ENCODE results near the gene RIPK4. TPM values are rescaled to one million over a fixed set of nuclear protein-coding genes. Genes with fewer than 3 reads are reported as not detected.

RIPK4 gene
- total and polyA plus RNA-seq, 8 donors: 8.7 to 37.6 (median 21.2) TPM

DNA sequence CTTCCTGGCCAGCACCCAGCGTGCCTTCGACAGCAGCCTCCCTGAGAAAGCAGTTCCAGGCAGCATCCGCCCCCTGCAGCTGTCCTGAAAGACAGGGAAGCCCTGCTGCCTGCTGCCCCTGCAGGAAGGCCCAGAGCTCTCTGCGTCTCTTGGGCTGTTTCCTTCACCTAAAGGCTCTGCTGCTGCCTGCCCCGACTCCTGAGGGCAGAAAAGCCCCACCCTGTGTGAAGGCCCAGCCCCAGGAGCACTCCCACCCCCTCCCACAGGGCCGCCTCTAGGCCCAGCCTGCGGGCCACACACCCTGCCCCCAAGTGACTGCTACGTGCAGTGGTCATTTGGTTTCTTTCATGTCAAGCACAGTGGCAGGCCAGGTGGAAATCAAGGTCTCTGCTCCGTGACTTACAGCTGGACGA, 12.4 kb downstream of the RIPK4 start:
- peaks cover 0 to 15% (median 0%) of the 10 kb centered on the region in 3 donors for H3K27me3 ChIP-seq
- intact Hi-C loops (cut with DNase I; ENCODE audit: low total_unique reads): no loop called here
- peaks cover 9 to 22% (median 15%) of the 10 kb centered on the region in 4 donors for H3K36me3 ChIP-seq

DNA sequence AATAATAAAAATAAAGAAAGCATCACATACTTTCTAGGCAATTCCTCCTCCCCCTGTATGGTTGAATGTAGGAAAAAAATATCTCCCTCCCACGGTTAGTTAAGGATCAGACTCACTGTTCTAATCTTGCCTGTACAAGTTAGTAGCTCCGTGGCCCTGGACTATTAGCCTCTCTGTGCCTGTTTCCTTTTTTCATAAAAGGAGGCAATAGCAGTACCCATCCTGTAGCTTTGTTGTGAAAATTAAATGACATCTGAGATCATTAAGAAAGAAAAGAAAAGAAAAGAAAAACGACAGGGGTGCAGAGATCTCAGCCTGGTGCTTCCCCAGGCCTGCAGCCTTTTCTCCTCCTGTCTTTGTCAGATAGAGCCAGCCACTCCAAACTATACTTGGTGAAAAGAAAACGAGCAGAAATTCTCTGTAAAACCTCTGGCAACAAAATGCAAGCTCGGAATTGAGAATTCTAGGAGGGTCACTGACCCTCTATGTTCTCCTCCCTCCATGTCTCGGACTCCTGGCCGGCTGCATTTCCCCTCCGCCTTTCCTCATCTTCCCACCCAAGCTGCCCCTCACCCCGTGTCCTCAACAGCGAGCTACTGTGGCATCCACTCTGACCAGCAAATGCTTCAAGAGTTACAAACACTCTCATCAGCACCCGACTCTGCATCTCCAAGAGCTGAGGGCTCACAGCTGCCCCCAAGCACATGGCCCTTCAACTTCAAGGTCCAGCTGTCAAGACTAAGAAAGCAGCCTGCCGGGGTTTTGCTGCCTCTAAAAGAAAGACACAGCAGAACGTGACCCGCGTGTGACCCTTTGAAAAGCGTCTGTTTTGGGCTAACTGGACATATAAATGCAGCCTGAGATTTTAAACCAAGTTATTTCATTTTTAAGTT, 13.6 kb downstream of the RIPK4 start:
- peak overlapping the region in 1 of 5 donors; percentile 15 for H3K27ac ChIP-seq
- H3K4me3 ChIP-seq: no peak overlapping the region
- H3K27me3 ChIP-seq: peaks cover 0 to 12% (median 0%) of the 10 kb centered on the region in 3 donors
- no peak for TF ChIP-seq EP300 (IDR thresholded peaks at IDR 0.05)
- TF ChIP-seq, protein P1, sequence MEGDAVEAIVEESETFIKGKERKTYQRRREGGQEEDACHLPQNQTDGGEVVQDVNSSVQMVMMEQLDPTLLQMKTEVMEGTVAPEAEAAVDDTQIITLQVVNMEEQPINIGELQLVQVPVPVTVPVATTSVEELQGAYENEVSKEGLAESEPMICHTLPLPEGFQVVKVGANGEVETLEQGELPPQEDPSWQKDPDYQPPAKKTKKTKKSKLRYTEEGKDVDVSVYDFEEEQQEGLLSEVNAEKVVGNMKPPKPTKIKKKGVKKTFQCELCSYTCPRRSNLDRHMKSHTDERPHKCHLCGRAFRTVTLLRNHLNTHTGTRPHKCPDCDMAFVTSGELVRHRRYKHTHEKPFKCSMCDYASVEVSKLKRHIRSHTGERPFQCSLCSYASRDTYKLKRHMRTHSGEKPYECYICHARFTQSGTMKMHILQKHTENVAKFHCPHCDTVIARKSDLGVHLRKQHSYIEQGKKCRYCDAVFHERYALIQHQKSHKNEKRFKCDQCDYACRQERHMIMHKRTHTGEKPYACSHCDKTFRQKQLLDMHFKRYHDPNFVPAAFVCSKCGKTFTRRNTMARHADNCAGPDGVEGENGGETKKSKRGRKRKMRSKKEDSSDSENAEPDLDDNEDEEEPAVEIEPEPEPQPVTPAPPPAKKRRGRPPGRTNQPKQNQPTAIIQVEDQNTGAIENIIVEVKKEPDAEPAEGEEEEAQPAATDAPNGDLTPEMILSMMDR (IDR thresholded peaks at IDR 0.05): no peak
- WGBS, 5 donors: 58 to 68% (median 60%) methylated on average over 16 of the region's 16 CpGs
- DNase-seq: no peak
- intact Hi-C loops (cut with DNase I; ENCODE audit: low total_unique reads): no loop called here
- no peaks in the 10 kb centered on the region for H3K9me3 ChIP-seq
- peaks cover 11 to 33% (median 21%) of the 10 kb centered on the region in 4 donors for H3K36me3 ChIP-seq
- peaks cover 15 to 62% (median 40%) of the 10 kb centered on the region in 4 donors for H3K4me1 ChIP-seq

More for the DNA sequence above, 12.4 kb downstream of the RIPK4 start:
- no peak for DNase-seq
- Histone ChIP-seq H3K27ac (peak overlapping the region in 1 of 5 donors; percentile 51), H3K4me3 (no peak overlapping the region), H3K4me1 (peaks cover 25 to 74% (median 46%) of the 10 kb centered on the region in 4 donors), H3K9me3 (no peaks in the 10 kb centered on the region)
- 30 to 52% (median 40%) methylated on average over 5 to 10 of the region's 10 CpGs for WGBS, 5 donors
- TF ChIP-seq POLR2AphosphoS5 (IDR thresholded peaks at IDR 0.05) (no peak), EP300 (IDR thresholded peaks at IDR 0.05) (no peak), POLR2A (IDR thresholded peaks at IDR 0.05) (no peak)
- TF ChIP-seq, protein P1 (IDR thresholded peaks at IDR 0.05): no peak

DNA sequence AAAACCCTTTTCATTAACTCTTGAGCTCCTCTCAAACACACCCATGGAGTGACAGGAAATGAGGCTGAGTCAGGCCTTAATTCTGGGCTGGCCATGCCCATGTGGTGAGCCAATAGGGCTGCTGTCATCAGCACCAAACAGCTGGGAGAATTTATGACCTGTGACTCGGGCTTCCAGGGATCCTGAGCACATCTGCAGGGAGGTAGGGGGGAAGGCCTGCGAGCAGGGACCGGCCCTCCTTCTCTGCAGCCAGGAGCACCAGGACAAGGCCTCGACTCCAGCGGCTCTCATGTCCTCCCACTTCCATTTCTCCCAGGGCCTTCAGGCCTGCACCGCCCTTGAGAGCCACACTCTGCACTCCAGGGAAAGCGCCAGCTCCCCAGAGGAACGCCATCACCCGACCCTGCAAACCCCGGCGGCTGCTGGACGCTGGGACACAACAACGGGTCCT, 14.6 kb downstream of the RIPK4 start:
- intact Hi-C loops (cut with DNase I; ENCODE audit: low total_unique reads): no loop called here
- H3K4me1 ChIP-seq: peaks cover 15 to 61% (median 40%) of the 10 kb centered on the region in 4 donors
- no peak overlapping the region for H3K4me3 ChIP-seq
- H3K36me3 ChIP-seq: peaks cover 17 to 41% (median 28%) of the 10 kb centered on the region in 4 donors
- TF ChIP-seq POLR2AphosphoS5 (IDR thresholded peaks at IDR 0.05) (no peak), POLR2A (IDR thresholded peaks at IDR 0.05) (no peak), EP300 (IDR thresholded peaks at IDR 0.05) (no peak)
- TF ChIP-seq, protein P1 (IDR thresholded peaks at IDR 0.05): no peak
- 57 to 69% (median 65%) methylated on average over 12 to 13 of the region's 13 CpGs for WGBS, 5 donors
- H3K9me3 ChIP-seq: no peaks in the 10 kb centered on the region
- no peak for DNase-seq
- H3K27me3 ChIP-seq: peaks cover 0 to 12% (median 0%) of the 10 kb centered on the region in 3 donors
- peak overlapping the region in 4 of 5 donors; percentile 32 to 69 (median 62) for H3K27ac ChIP-seq

DNA sequence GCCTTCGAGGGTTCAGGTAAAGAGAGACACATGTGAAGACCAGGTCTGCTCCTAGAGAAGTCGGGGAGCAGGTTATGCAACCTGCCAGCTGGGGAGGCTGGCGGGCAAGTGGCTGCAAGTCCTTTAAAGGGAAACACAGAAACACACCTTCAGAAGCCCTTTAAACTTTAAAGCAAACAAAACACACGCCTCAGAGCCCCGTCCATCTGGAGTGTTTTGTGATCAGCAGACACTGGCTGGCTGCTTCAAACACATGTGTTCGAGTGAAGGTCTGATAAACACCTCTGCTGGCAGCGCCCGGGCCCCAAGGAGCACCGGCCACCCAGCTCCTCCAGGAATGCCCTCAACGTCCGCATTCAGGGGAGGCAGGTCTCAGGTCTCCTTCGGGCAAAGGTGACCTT, 15.2 kb downstream of the RIPK4 start:
- Histone ChIP-seq H3K9me3 (no peaks in the 10 kb centered on the region), H3K27me3 (peaks cover 0 to 14% (median 0%) of the 10 kb centered on the region in 3 donors), H3K4me1 (peaks cover 15 to 61% (median 40%) of the 10 kb centered on the region in 4 donors), H3K27ac (peak overlapping the region; percentile 28 to 69 (median 60)), H3K4me3 (no peak overlapping the region), H3K36me3 (peaks cover 23 to 46% (median 35%) of the 10 kb centered on the region in 4 donors)
- TF ChIP-seq, protein P1 (IDR thresholded peaks at IDR 0.05): no peak
- no peak for TF ChIP-seq POLR2A (IDR thresholded peaks at IDR 0.05)
- peak in 1 of 3 donors; percentile 13 for TF ChIP-seq POLR2AphosphoS5 (IDR thresholded peaks at IDR 0.05)
- no peak for TF ChIP-seq EP300 (IDR thresholded peaks at IDR 0.05)
- DNase-seq: peak; percentile 79 to 89
- WGBS, 5 donors: 19 to 47% (median 27%) methylated on average over 11 to 12 of the region's 12 CpGs
- intact Hi-C loops (cut with DNase I; ENCODE audit: low total_unique reads): no loop called here
